GM21390 (cell line): Measurements from ENCODE around the gene SBF1.

Source experiments
- ATAC-seq: cut with Tn5 transposase; IDR thresholded peaks from one replicate; pipeline ENCODE4 v1.9.1; 2021; ENCODE audit not compliant: unreplicated experiment

SBF1 gene

DNA sequence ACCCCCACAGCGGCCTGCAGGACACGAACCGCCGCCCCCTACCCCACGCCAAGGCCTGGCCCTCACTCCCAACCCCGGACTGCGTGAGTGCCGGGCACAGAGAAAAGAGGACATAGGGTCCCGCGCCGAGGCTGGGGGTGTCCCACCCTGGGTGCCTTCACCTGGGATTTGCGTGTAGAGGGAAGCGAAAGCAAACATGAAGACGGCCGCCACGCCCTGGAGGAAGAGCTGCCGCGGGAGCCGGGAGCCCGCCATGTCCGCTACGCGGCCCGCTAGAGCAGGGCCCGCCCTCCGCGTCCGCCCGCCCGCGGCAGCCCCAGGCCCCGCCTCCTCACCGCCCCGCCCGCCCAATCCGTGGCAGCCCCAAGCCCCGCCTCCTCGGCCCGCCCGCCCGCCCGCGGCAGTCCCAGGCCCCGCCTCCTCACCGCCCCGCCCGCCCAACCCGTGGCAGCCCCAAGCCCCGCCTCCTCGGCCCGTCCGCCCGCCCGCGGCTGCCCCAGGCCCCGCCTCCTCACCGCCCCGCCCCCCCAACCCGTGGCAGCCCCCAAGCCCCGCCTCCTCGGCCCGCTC is 32.7 kb upstream of the SBF1 start, which contains the start of gene LMF2:
Gene LMF2 (minus strand): TSS at position 282 of the 570 bp plus-strand sequence. CDS start 27 bp downstream, at position 255.
- peak; percentile 53 for ATAC-seq

DNA sequence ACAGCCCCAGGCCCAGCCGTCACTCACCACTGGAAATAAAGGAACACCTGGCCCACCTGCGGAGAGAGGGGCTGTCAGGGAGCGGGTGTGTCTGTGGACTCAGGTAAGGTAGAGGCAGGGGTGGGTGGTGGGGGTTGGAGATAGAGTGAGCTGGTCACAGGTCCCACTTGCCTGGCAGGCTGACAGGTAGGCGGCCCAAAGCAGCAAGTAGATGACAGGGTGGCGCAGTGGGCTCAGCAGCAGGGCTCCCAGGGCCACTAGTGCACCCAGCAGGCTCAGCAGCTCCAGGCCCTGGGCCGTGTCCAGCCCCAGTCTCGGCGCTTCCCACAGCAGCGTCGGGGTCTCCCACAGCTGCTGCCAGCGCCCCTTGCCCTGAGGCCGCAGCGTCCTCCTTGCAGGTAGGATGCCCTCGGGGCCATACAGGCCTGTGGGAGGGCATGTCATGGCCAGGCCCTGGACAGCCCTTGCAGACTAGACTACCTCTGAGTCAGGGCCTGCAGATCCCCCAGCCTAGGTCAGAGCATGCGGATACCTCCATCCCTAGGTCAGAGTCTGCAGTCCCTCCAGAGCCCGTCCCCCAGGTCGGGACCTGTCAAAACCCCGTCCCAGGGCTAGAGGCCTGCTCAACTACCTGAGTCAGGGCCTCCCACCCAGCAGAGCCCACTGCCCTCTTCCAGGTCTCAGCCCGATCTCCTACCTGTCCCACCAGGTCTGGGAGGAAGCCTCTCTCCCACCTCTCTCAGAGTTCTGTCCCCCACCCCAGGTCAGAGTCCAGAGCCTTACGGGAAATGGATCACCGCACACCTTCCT is 32.0 kb upstream of the SBF1 start:
- ATAC-seq = peak; percentile 2

DNA sequence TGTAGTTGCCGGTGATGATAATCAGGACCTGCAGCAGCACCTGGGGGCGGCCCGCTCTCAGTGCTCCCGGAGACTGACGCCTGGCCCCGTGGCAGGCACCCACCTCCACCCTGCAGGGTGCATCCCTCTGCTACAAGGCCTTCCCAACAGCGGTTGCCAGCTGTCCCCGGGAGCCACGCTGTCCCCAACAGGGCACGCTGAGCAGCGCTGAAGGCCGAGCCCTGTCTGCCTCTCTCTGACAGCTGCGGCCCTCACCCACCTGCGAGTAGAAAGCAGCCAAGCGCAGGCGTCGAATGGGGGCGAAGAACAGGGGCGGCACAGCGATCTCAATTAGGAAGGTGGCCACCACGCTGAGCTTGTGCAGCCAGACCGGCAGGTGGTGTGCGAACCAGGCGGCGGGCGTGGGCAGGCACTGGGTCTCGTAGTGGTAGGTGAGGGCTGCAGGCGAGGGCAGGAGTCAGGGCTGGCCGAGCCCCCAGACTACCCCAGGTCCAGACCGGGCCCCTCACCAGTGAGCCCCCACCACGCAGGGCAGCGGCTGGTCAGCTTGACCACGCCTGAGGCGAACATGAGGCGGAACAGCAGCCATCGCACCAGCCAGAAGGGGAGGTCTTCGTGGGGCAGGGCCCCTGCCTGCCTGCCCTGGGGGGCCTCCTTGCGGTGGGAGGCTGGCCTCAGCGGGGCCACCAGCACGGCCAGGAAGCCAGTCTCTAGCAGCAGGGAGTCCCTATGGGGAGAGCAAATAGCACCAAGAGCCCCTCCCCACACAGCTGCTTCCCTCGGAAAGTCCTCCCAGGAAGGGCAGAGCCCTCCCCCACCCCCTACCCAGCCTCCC is 31.2 kb upstream of the SBF1 start:
- ATAC-seq = no peak

DNA sequence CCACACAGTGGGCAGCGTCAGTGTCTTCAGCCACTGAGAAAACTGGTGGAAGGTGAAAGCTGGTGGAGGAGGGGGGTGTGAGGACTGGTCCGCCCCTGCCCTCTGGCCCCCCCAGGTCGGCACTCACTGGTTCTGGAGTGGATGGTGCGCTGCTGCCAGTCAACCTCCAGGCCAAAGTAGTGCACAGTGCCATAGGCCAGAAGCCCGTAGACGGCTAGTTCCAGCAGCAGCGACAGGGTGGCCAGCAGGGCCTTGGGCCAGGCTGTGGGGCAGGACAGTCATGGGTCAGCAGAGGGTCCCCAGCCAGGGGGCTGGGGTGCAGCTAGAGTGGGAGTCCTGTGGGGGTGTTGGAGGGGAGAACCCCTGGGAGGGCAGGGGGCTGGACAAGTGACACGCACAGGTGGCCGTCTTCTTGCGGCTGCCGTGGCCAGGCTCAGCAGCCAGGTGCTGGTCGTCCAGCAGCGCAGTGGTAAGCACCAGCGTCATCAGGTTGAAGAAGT is 30.5 kb upstream of the SBF1 start:
- no peak for ATAC-seq

DNA sequence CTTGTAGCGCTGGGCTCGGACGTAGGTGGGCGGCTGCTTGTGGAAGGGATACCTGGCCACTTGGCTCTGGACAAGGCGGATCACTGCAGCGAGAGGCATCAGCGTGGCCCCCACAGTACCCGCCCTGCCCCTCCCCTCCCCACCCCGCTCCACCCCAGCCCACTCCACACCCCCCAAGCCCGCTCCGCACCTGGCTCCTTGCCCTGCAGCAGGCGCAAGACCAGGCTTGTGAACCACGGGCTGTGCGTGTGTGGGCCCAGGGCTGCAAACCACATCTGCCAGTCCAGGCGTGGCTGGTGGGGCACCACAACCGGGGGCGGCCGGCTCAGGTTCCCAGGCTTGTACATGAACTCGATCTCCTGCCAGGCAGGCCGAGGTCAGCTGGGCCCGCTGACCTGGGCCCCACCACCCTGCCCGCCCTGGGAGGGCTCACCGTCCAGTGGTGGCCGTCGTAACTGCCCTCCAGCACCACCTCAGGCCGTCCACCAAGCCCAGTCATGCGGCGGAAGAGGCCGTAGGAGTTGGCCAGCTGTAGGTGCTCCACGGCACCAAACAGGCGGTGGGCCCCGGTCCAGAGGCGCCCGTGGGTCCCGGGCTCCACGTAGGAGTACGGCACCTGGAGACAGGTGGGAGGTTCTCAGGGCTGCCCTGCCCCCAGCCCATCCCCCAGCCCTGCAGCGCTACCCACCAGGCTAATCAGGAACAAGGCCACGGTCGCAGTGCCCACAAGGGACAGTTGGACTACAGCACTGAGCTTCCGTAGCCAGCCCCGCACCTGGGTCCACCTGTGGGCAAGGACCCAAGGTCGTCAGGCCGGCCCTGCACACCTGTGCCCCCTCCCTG is 29.8 kb upstream of the SBF1 start:
- no peak for ATAC-seq

DNA sequence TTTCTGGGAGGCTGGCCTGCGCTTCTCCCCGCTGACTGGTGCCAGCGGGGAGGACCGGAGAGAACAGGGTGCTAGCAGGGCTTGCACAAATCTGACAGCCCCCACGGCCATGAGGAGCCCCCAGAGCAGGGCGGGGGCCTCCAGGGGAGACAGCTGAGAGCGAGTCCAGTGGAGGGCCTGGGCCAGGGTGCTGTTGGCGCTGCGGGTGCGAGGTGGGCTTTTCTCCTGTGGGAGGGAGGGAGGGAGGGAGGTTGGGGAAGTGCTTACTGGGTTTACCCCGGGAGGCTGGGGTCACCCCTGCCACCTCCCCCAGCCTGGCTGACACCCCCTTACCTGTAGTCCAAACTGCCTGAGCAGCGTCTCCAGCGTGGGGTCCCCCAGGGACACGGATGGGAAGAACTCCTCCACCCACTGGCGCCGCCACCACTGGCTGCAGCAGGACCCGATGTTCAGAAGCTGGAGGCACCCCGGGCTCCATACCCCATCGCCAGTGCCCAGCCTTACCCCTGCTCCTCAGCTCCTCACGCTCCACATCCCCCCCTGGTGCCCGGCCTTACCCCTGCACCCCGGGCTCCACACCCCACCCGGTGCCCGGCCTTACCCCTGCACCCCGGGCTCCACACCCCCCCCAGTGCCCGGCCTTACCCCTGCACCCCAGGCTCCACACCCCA is 28.8 kb upstream of the SBF1 start:
- ATAC-seq = no peak

DNA sequence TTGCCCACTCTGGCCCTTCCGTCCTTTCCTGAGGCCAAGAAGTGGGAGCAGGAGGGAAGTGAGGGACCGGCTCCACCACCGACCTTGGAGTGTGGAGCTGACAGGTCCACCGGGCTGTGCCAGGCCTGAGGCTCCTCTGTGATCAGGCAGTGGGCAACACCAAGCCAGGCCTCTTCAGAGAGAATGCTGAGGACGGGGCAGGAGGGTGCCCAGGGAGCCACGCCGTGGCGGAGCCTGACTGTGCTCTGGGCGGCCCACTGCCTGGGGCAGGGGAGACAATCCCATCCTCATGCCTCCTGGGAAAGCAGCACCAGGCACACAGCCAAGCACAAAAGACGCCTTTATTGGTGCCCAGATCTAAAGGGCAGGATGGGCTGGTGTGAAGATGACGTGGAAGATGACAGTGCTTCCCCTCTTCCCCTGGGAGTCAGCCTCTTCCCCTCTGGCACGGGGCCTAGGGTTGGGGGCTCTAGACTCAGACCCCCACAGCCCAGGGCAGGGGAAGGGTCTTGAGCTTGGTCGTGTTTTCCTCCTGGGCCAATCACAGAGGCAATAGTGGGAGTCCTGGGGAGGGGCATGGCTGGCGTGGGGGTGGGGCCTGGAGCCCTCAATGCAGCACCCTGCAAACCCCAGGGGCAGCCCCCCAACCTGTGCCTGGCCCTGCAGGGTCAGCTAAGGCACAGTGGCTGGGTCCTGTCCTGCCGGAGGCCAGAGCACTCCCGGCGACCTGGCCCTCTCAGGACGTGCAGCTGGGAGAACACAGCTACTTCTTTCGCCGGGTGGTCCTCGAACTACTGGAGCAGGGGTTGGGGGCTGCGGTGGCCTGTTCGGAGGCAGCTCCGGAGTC is 28.0 kb upstream of the SBF1 start:
- ATAC-seq = no peak

DNA sequence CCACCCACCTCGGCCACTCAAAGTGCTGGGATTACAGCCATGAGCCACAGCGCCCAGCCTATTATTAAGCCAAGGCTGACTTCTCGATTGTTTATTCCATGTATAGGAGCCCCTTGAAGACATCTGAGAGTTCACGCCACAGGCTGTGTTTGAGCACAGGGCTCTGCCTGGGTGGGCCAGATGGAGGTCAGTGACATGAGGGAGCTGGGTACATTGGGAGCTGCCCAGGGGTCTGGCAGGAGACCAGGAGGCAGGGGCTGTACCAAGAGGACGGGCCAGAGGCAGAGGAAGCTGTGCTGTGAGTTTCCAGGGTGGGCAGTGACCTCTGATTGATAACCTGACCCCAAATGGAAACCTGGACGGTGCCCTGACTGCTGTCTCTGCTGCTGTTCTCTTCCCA is 27.3 kb upstream of the SBF1 start:
- ATAC-seq = no peak

DNA sequence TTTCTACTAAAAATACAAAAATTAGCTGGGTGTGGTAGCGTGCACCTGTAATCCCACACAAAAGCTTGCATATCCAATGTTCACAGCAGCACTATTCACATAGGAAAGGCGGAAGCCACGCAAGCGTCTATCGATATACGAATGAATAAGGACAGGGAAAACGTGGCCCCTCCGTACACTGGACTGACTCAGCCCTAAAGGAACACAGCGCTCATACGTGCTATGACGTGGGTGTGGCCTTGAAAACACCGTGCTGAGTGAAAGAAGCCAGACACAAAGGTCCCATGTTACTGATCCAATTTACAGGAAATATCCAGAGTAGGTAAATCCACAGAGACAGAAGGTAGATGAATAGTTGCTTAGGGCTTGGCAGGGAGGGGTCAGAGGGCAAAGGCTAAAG is 25.6 kb upstream of the SBF1 start:
- no peak for ATAC-seq

DNA sequence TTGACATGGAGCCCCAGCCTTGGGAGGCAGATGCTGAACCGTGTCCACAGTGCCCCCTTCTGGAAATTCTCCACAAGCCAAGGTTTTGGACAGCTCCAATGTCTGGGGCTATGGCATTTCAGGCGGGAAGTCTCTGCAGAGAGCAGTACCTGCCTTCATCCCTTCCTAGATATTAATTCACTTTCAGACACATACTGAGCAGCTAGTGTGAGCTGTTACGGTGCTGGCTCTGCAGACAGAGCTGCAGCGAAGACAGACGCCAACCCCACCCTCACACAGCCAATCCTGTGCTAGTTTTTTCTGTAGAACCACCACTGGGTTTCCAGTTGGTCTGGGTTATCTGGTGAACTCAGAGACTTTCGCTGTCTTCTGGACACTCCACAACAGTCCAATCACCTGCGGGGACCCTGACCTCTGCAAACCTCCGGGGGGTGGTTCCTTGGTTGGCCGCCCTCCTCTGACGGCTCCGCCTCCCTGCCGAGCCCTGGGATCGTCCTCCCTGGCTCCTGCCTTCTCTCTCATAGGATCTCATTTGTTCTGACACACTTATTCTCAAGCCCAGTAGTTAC is 23.6 kb upstream of the SBF1 start:
- ATAC-seq = no peak

DNA sequence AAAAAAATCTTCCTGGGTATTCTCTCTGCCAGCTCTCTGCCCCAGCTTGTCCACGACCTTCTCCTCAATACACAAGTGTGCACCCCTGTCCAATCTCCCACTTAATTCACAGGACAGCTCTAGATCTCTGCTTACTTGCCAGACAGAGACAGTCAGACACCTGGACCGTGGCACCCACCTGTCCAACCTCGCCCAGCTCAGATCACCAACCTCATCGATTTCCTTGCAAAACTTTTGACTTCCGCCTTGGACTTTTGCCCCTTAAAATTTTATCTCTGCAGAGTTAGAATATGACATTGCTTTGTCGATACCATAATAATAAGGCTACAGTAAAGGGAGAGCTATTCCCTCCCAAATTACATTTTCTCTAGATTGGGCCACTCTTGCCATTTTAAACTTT is 22.3 kb upstream of the SBF1 start:
- ATAC-seq = no peak

DNA sequence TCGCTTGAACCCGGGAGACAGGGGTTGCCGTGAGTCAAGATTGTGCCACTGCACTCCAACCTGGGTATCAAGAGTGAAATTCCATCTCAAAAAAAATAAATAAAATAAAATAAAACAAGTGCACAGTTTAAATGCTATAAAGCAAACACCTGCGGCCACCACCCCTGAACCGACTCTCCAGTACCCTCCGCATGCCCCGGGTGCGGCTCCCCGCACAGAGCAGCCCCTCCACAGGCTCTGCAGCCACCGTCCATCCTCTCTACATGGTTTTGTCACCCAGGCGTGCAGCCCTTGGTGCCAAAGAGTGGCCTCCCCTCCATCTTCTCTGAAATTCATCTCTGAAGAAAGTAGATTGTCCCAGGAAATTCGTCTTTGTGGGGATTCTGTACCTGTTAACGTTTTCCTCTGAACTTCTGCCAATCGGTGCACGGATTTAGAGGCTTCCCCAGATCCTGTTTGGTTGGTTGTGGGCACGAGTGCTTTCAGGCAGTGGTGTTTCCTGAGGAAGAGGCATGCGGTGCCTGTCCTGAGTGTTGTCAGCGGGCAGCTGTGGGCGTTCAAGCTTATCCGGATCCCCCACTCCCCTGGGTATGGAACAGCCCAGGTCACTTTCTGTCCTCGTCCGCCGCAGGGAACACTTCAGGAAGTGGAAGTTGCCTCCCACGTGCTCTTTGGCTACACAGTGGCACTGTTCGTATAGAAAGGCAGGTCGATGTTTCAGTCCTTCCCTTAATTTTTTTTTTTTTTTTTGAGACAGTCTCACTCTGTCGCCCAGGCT is 15.9 kb upstream of the SBF1 start:
- no peak for ATAC-seq

DNA sequence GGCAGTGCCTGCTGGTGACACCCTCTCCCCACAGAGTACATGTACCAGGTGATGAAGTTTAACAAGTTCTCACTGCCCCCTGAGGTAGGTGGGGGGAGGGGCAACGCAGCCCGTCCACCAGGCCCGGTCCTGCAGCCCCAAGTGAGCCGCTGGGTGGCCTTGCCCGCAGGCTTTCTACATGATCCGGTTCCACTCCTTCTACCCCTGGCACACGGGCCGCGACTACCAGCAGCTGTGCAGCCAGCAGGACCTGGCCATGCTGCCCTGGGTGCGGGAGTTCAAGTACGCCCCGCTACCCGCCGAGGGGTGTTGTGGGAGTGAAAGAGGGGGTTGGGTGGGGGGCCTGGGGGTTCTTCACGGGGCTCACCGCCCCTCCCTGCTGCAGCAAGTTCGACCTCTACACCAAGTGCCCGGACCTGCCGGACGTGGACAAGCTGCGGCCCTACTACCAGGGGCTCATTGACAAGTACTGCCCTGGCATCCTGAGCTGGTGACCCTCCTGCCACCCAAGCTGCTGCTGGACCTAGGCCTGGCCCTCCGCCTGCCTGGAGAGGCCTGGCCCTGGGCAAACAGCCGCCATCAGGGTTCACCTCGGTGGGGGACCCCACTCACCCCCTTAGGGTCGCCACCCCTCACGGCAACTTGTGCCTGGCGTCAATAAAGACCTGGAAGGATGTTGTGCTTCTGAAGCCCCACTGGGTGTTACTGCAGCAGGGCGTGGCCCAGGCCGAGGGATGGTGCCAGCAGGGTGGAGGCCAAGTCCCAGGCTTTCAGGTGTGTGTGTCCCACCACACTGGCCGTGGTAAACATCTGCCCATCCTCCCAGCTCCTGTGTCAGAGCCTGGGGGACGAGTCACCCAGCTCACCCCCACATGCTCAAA is 14.8 kb upstream of the SBF1 start:
- no peak for ATAC-seq

DNA sequence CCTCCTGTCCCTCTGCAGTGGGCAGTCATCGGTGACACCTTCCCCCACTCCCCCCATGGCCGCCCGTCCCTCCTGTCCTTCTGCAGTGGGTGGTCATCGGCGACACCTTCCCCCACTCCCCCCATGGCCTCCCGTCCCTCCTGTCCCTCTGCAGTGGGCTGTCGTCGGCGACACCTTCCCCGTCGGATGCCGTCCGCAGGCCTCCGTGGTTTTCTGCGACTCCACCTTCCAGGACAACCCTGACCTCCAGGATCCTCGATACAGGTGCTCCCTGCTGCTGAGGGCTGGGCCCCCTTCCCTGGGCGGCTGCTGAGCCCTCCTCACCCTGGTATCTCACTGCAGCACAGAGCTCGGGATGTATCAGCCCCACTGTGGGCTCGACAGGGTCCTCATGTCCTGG is 14.1 kb upstream of the SBF1 start:
- ATAC-seq = no peak

DNA sequence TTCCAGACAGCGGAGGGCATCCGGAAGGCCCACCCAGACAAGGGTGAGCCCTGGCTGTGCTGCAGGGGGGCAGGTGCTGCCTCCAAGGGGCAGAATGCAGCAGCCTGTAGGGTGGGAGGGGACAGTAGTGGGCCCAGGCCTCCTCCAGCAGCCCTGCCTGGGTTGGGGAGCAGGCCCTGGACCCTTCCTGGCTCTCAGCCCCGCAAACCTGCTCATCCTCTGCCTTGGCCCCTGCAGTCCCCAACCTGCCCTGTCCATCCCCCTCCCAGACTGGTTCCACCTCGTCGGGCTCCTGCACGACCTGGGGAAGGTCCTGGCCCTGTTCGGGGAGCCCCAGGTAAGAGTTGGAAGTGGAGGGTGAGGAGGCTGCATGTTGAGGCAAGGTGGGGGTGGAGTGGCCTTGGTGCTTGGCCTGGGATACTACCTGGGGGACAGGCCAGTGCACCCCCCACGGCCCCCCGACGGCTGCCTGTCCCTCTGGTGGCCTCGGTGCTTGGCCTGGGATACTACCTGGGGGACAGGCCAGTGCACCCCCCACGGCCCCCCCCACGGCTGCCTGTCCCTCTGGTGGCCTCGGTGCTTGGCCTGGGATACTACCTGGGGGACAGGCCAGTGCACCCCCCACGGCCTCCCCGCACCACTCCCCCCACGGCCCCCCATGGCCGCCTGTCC is 13.3 kb upstream of the SBF1 start:
- ATAC-seq = no peak

DNA sequence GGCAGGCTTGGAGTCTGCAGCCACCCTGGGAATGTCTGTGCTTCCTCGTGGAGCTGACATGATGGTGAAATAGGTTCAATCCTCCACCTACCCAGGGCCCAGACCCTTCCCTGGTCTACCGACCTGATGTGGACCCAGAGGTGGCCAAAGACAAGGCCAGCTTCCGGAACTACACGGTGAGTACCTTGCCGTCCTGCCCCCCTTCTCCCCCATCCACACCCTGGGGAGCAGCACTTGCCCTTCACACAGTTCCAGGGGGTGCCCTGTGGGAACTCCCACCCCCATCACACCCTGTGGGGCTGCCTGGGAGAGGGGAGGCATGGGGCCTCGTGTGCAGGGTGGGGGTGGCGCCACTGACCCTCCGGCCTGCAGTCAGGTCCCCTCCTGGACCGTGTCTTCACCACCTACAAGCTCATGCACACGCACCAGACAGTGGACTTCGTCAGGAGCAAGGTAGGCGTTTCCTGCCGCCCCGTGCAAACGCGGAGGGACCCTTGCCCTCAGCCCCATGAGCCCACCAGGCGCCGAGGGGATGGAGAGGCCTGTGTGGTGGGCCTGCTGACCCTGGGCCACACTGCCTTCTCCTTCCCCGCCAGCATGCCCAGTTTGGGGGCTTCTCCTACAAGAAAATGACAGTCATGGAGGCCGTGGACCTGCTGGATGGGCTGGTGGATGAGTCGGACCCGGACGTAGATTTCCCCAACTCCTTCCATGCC is 12.6 kb upstream of the SBF1 start:
- no peak for ATAC-seq
